Kidney glomerular epithelial cell (primary cell): ENCODE measurements around the gene TMC8.
"Not testable (repeated sequence)": the region's sequence is repeated elsewhere in the genome, so short reads cannot be mapped to it uniquely, and the experiment has no call there.

Source experiments
- DNase-seq: peaks from one replicate; lab custom pipeline; 2025; lab: John Stamatoyannopoulos, UW

TMC8 gene, protein sequence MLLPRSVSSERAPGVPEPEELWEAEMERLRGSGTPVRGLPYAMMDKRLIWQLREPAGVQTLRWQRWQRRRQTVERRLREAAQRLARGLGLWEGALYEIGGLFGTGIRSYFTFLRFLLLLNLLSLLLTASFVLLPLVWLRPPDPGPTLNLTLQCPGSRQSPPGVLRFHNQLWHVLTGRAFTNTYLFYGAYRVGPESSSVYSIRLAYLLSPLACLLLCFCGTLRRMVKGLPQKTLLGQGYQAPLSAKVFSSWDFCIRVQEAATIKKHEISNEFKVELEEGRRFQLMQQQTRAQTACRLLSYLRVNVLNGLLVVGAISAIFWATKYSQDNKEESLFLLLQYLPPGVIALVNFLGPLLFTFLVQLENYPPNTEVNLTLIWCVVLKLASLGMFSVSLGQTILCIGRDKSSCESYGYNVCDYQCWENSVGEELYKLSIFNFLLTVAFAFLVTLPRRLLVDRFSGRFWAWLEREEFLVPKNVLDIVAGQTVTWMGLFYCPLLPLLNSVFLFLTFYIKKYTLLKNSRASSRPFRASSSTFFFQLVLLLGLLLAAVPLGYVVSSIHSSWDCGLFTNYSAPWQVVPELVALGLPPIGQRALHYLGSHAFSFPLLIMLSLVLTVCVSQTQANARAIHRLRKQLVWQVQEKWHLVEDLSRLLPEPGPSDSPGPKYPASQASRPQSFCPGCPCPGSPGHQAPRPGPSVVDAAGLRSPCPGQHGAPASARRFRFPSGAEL

DNA sequence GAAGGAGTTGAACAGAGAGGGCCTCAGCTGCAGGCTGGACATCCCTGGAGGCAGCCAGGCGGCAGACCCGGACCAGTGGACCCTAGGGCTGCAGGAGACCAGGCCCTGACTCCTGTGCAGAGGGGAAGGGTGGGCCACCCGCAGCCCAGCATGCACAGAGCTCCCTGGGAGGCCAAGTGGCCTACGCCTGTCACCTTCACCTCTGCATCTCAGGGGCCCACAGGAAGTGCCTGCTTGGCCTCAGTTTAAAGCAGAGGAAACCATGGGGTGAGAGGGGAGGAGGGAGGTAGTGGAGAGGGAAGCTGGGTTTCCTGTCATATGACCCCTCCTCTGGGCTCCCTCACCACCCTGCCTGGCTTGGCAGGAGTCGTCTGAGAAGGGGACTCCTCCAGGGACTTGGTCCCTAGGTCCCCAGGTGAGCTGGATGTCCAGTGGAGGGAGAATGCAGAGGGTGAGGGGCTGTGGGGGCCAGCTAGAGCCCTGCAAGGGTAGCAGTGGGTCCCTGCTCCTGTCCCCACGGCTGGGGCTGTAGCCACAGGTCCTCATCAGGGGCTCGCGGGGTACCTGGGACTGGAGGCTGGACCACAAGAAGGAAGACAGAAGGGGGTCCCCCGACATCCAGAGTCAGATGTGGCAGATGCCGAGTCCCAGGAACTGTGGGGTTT is at the start of gene TMC8:
TMC8 (plus strand) TSS at position 335 of the 665 bp plus-strand sequence. CDS start 818 bp downstream, outside the sequence.
- DNase-seq = no peak

DNA sequence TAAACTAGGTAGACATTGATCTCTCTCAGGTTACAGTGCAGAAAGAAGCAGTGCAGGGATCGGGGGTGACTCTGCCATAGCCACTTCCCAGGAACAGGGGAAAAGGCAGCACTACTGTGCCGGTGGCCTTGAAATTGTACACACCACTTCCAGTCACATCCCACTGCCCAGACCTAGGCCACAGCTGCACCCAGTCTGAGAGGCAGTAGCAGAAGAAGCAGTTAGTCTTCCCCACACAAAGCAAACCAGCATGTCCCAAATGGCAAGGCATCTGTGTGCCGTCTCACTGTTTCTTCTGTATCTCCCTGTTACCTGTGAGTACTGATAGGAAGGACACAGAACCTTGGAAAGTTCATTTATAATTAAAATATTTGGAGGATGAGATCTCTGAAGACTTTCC is 49.0 kb upstream of the TMC8 start:
- DNase-seq = no peak

DNA sequence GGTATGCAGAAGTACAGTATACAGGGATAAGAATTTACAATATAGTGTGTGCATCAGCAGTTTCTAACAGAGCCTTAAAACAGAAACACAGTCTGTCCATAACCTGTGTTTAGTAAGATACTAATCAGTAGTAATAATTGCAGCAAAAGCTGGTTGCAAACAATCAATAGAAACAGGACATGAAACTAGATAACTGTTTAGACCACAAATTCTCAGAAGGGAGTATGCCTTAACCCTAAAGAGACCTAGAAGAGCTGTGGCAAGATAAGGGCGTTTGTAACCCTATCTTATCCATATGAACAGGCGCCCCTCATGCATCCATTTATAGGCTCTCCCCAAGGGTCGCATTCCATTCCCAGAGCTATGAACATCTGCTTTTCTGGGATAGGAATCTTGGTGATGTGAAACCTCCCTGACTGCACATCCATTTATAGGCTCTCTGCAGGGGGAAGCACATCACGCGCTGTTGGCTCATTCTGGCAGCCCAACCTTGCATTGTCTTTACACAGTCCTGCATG is 48.2 kb upstream of the TMC8 start:
- DNase-seq = not testable (repeated sequence)

DNA sequence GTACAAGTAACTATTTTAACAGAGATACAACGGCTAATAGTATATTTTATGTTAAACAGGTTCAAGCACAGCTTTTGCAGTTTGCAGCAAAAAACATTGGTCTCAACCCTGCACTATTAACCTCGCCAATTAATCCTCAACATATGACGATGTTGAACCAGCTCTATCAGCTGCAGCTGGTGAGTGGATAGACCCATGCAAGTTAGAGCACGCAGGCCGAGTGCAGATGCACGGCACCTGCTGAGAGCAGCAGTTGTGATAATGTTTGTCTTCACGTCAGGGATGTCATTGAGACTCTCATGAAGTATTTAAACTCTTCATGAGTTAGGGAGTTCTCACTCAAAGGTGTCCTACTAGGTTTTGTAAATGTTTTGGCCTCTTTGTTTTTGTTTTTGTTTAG is 47.6 kb upstream of the TMC8 start:
- DNase-seq = no peak

DNA sequence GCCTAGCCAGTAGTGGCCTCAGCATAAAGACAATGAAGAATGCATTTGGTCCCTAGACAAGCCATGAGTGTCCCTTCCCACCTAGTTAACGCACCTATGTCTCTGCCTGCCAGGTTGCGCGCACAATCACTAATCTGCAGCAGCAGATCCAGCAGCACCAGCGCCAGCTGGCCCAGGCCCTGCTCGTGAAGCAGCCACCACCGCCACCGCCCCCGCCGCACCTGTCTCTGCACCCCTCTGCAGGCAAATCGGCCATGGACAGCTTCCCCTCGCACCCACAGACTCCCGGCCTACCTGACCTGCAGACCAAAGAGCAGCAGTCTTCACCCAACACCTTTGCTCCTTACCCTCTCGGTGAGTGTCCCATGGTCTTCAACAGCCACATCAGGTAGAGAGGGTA is 43.8 kb upstream of the TMC8 start:
- no peak for DNase-seq

DNA sequence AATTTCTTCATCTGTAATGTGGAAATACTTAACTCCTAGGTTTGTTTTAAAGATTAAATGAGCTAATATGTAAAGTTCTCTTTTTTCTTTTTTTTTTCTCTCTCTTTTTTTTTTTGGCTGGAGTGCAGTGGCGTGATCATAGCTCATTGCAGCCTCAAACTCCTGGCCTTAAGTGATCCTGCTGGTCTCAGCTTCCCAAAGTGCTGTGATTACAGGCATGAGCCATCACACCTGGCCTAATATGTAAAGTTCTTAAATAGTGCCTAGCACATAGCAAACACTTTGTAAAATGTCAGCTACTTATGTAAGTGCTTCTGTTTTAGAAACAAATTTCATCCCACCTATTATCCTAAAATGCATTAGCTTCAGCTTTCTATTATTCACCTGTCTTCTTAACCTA is 42.0 kb upstream of the TMC8 start:
- no peak for DNase-seq

DNA sequence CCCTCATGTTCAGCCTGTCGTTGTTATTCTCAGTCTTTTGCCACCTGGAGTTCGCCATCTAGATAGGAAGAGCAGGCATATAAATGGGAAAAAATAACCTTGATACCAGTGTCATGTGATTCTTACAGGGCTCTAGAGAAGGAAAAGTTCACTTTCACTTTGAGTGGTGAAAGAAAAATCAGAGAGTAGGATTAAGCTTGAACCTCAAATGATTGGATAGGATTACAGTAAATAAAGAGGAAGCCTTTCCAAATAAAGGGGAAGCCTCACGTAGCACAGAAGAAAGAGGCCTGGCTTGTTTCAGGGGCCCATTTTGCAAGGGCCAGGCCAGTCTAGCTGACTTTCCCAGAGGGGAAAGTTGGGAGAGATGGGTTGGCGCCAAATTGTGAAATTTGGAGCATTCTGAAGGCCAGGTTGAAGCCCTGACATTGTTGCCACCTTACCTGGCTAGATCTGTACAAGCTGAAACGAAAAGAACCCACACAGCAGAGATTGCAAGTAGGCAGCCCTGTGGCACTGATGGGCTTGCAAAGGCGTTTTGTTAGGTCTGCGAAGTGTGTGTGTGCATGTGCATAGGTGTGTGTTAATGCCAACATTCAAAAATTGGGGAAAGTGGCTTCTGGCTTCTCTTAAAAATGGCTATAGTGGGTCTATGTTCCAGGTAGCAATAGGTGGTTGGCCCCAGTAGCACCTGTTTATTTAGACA is 40.8 kb upstream of the TMC8 start:
- no peak for DNase-seq

DNA sequence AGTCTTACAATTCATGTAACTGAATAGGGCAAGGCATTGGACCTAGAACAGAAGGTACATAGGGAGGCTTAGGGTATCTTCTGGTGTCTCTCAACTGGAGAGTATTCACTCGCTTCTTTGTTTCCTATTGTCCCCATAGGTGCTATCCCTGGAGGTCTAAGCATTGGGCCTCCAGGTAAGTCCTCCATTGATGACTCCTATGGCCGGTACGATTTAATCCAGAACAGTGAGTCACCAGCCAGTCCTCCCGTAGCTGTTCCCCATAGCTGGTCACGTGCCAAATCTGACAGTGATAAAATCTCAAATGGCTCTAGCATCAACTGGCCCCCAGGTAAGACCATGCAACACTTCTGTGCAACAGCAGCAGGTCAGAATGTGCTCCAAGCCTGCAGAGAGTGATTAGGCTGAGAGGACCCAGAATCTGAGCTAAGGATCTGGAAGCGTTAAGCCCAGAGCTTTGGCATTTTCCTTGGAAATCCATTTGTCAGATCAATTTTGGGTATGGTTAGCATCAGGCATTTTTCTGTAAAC is 37.7 kb upstream of the TMC8 start:
- DNase-seq = no peak

DNA sequence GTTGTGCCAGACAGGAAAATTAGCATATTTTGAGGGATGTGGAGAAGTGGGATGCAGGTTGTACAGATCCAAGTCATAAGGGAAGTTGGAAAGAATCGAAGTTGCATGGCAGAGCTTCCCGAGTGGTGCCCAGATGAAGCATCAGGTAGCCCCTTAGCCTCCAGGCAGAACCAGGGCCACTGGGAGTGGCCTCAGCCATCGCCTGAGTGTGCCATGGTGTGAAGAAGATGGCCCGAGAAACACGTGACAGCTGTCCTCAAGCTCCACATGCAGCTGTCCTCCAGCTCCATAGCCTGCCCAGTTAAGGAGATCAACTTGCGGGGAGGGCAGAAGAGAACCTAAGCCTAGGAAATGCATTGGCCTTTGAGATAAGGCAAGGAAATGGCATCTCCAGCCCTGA is 35.5 kb upstream of the TMC8 start:
- no peak for DNase-seq

DNA sequence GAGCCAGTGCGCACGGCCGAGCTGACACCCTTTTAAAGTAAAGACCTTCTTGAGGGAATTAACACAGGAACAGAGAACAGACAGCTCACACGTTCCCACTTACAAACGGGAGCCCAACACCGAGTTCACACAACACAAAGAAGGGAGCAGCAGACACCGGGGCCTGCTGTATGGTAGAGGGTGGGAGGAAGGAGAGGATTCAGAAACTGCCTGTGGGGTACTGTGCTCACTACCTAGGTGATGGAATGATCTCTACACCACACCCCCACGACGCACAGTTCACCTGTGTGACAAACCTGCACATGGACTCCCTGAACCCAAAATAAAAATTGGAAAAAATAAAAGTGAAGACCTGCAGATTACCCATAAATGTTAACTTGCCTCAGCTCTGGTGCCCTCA is 34.5 kb upstream of the TMC8 start:
- no peak for DNase-seq

DNA sequence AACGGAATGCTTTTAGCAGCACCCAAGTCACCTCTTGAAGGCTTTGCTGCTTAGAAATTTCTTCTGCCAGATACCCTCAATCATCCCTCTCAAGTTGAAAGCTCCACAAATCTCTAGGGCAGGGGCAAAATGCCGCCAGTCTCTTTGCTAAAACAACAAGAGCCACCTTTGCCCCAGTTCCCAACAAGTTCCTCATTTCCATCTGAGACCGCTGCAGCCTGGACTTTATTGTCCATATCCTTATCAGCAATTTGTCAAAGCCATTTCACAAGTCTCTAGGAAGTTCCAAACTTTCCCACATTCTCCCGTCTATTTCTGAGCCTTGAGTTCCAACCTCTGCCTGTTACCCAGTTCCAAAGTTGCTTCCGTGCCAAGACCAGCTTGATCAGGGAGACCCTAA is 29.5 kb upstream of the TMC8 start:
- no peak for DNase-seq

DNA sequence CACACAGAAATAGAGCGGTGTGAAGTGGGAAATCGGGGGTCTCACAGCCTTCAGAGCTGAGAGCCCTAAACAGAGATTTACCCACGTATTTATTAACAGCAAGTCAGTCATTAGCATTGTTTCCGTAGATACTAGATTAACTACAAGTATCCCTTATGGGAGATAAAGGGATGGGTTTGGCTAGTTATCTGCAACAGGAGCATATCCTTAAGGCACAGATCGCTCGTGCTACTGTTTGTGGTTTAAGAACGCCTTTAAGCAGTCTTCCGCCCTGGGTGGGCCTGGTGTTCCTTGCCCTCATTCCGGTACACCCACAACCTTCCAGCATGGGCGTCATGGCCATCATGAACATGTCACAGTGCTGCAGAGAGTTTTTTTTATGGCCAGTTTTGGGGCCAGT is 29.0 kb upstream of the TMC8 start:
- no peak for DNase-seq

DNA sequence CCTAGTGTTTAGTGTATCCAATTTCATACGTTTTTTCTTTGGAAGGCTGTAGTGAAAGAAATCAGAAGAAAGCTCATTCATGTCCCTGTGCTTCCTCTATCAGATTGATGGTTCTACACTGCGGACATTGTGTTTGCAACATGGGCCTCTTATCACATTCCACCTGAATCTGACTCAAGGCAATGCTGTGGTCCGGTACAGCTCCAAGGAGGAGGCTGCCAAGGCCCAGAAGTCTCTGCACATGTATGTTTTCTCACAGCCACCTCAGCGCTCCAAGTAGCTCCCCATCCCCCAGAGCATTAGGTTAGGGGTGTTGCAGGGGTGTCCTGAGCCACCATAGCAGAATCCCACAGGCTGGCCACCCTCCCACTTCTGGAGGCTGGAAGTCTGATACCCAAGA is 27.3 kb upstream of the TMC8 start:
- DNase-seq = no peak

DNA sequence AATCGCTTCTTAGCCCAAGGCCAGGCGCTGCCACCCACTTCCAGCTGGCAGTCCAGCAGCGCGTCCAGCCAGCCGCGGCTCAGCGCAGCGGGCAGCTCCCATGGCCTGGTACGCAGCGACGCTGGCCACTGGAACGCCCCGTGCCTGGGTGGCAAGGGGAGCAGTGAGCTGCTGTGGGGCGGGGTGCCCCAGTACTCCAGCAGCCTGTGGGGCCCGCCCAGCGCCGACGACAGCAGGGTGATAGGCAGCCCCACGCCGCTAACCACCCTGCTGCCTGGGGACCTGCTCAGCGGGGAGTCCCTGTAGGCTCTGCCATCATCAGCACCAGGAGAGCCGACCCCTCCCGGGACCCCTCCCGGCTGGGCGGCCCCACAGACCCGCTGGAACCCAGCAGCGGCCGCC is 26.0 kb upstream of the TMC8 start:
- DNase-seq = no peak

DNA sequence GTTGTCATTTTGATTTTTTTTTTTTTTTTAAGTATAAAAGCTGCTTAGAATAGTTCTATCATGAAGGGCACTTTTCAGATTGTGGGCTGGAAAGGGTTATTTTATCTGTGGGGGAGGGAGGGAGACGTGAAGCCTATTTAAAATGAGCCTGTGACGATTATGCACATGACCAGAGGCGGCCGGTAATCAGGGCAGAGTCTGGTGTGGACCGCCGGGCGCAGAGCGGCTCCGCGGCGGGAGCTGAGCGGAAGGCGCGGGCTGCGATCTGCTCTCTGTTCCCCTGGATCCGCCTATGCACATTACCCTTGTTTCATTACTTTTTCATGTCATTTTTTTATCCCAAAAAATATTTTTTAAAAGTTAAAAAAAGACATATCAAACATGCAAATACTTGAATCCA is 25.5 kb upstream of the TMC8 start:
- DNase-seq = no peak

DNA sequence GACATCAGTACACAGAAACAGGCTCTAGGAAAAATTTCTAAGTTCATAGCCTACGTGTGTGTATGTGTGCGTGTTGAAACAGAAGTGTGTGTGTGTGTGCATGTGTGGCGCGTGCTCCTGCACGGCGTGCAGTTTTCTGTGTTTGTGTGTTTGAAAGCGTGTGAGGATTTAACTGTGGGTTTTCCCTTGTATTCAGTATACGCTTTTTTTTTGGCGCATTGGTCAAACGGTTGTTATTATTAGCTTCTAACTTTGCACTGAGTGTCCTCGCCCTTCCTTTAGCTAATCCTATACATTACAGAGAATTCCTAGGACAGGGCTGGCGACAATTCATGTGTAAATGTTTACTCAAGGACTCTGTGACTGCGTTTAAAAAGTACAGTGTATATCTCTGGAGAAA is 25.0 kb upstream of the TMC8 start:
- DNase-seq = no peak

DNA sequence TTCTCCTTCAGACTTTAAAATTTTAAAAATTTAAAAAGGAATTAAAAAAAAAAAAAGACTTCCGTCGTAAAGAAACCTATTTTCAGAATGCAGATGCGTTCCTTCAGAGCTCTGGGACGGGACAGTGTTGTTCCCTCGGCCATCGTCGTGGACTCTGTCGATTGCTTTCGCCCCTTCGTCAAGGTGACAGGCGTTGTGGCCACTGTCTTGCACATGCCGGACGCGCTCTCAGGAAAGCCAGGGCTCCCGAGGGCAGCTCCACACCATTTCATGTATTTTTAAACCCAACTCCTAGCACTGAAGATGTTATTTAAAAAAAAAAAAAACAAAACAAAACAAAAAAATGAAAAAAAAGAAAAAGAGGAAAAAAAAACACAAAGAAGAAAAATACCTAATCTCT is 24.4 kb upstream of the TMC8 start:
- no peak for DNase-seq

DNA sequence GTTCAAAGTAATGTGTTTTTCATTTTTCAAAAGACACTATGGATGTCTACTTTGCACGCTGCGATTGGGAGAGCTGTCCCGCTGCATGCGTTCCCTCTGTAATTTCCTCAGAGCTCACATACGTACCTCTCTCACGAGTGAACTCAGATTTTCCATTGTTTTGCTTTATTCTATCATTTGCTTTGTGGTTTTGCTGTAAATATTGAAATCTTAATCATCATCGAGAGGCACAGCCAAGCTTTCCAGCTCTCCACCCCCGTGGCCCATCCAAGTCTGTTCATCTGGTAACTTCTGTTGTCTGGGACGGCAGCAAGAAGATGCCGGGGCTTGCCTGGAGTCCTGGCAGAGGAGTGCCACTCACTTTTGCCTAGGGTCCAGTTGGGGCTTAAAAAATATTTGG is 23.1 kb upstream of the TMC8 start:
- no peak for DNase-seq

DNA sequence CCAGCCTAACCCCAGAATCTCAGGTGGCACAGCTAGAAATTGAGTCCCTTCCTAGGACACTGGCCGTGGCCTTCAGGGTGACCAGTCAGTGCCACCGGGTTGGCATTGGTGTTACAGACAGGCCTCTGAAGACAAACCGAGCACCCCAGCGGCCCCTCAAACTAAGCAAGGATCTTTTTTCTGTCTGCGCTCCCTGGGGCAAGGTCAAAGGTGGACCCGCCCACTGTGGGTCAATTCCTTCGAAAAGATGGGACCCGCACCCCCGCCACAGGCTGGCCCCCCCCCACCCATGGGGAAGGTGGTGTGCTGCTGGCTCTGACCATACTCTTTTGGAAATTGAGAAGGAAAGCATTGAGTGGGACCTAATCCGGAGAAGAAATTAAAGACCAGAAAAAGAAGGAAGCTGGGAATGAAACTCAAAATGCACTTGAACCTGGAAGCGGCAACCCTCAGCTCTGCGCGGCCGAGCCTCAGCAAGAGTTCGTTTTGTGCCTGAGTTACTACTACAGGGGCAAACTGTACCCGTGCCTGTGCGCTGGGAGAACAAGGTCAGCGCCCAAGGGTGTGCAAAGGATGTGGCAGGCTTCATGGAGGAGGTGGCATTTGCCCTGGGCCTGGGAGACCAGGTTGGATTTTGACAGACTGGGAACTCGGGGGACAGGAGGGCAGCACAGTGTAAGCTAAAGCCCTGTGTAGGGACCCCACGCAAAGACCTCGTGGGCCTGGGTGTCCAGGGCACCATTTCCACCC is 22.4 kb upstream of the TMC8 start:
- no peak for DNase-seq

DNA sequence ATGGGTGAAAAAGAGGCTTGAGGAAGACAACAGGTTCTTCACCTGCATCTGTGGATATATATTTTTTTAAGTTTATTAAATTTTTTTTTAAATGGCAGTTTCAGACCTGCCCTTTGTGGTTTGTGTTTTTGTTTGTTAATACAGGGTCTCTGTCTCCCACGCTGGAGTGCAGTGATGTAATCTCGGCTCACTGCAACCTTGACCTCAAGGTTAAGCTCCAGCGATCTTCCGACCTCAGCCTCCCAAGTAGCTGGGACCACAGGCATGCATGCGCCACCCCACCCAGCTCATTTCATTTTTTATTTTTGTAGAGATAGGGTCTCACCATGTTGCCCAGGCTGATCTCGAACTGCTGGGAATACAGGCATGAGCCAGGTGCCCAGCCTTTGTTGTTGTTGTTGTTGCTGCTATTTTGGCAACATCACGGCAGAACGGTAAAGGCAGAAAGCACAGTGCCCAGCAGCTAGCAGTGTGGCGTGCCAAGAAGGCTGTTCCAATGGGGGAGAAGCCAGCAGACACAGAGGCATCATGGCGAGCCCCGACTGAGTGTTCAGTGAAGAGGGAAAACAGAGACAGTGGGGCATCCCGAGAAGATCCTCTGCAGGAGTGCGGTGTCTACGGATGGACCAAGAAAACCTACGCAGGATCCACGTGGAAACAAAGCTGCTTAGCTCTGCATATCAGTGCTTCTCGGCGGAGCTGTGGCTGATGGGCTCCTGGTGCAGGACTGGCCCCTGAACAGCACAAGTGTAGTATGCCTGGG is 21.7 kb upstream of the TMC8 start:
- no peak for DNase-seq

DNA sequence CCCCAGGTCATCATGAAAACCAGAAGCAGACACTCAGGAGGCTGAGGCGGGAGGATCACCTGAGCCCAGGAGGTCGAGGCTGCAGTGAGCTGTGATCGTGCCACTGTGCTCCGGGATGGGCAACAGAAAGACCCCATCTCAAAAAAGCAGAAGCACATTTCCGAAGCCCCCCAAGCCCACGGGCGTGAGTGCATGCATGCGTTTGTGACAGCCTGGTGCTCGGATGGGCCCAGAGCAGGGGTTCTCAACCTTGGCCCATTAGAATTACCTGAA is 21.1 kb upstream of the TMC8 start:
- no peak for DNase-seq
